Tibial nerve (tissue), 4 donors: Measurements from ENCODE around the gene DNM1. TPM values are rescaled to one million over a fixed set of nuclear protein-coding genes. Genes with fewer than 3 reads are reported as not detected.

Source experiments
- DNase-seq, 2 donors: peaks; one replicate each; pipeline ENCODE4 v3.0.0-alpha.2; 2019; ENCODE audit warnings: low spot score in 2 of 2
- H3K27ac ChIP-seq, 4 donors: fragments of 200-600 bp; sonication (generic) in 3 of 4; one replicate each; pipeline ENCODE4 v1.5.1; 2017 to 2019; ENCODE audit warnings: mild to moderate bottlenecking in 1 of 4
- H3K27me3 ChIP-seq, 2 donors: fragments of 200-600 bp; sonication (generic) in 1 of 2; one replicate each; pipeline versions ENCODE4 v1.5.1 to v1.6.0; 2017 to 2019
- H3K36me3 ChIP-seq, 3 donors: fragments of 200-600 bp; sonication (generic); one replicate each; pipeline ENCODE4 v1.5.1; 2018 to 2019
- H3K4me1 ChIP-seq, 4 donors: fragments of 200-600 bp; sonication (generic) in 3 of 4; one replicate each; pipeline ENCODE4 v1.5.1; 2017 to 2019
- H3K4me3 ChIP-seq, 4 donors: fragments of 200-600 bp; sonication (generic) in 3 of 4; one replicate each; pipeline ENCODE4 v1.5.1; 2017 to 2019; ENCODE audit warnings: mild to moderate bottlenecking in 1 of 4, moderate library complexity in 1 of 4
- H3K9me3 ChIP-seq, 4 donors: fragments of 200-600 bp; sonication (generic) in 3 of 4; one replicate each; pipeline ENCODE4 v1.5.1; 2017 to 2019
- CTCF ChIP-seq, 5 experiments: fragments of 200-600 bp in 3 of 5; fragments of 450-650 bp in 2 of 5; sonication (generic) in 3 of 5; IDR thresholded peaks; one replicate each; pipeline ENCODE4 v1.5.1; 2016 to 2019; ENCODE audit warnings: antibody characterized with exemption in 5 of 5, mild to moderate bottlenecking in 3 of 5, moderate library complexity in 2 of 5
- EP300 ChIP-seq, 2 donors: sonication (generic); formaldehyde crosslinking; IDR thresholded peaks; one replicate each; pipeline ENCODE4 v1.6.1; 2017; ENCODE audit warnings: antibody characterized with exemption in 2 of 2, mild to moderate bottlenecking in 1 of 2
- POLR2A ChIP-seq, 2 donors: fragments of 450-650 bp; IDR thresholded peaks; one replicate each; pipeline ENCODE4 v1.6.1; 2017; ENCODE audit warnings: antibody characterized with exemption in 2 of 2, mild to moderate bottlenecking in 2 of 2, moderate library complexity in 2 of 2
- WGBS, 2 donors: methylation state at CpG; one replicate each; pipeline ENCODE4 v1.1.5; 2018; 5-methylcytosine and 5-hydroxymethylcytosine counted together
- total RNA-seq, 4 donors: library from RNA; depleted of rRNA; stranded (reverse); fragments of >200 nt; gene quantifications; one replicate each; pipeline ENCODE4 v1.1.0, GENCODE V29; 2016

The DNM1 gene
- total RNA-seq, 4 donors from 2014 or later: 19.9 to 50.4 (median 41.4) TPM

GRCh38 chr9:128182893-128183588 lies 20.1 kb upstream of the DNM1 start:
- no peak for TF ChIP-seq CTCF (IDR thresholded peaks at IDR 0.05)
- no peak for TF ChIP-seq EP300 (IDR thresholded peaks at IDR 0.05)
- TF ChIP-seq POLR2A (IDR thresholded peaks at IDR 0.05): no peak
- no peaks in the 10 kb centered on the region for H3K4me1 ChIP-seq
- no peak overlapping the region for H3K27ac ChIP-seq
- H3K9me3 ChIP-seq: peaks cover 0 to 7% (median 0%) of the 10 kb centered on the region in 4 donors
- 87% methylated on average over 12 of the region's 12 CpGs for WGBS, 2 donors
- H3K36me3 ChIP-seq: peaks cover 13 to 88% (median 39%) of the 10 kb centered on the region in 3 donors
- H3K27me3 ChIP-seq: no peaks in the 10 kb centered on the region
- no peak for DNase-seq
- no peak overlapping the region for H3K4me3 ChIP-seq

GRCh38 chr9:128185979-128186965 lies 16.9 kb upstream of the DNM1 start:
- no peaks in the 10 kb centered on the region for H3K27me3 ChIP-seq
- TF ChIP-seq CTCF (IDR thresholded peaks at IDR 0.05) (no peak), POLR2A (IDR thresholded peaks at IDR 0.05) (no peak), EP300 (IDR thresholded peaks at IDR 0.05) (no peak)
- peaks cover 0 to 80% (median 15%) of the 10 kb centered on the region in 3 donors for H3K36me3 ChIP-seq
- peaks cover 0 to 16% (median 8%) of the 10 kb centered on the region in 4 donors for H3K4me1 ChIP-seq
- no peak overlapping the region for H3K27ac ChIP-seq
- no peaks in the 10 kb centered on the region for H3K9me3 ChIP-seq
- 90 to 95% methylated on average over 11 of the region's 11 CpGs for WGBS, 2 donors
- no peak overlapping the region for H3K4me3 ChIP-seq
- no peak for DNase-seq

GRCh38 chr9:128187361-128187760 lies 15.8 kb upstream of the DNM1 start:
- Histone ChIP-seq H3K27me3 (no peaks in the 10 kb centered on the region), H3K4me1 (peaks cover 0 to 23% (median 11%) of the 10 kb centered on the region in 4 donors), H3K9me3 (no peaks in the 10 kb centered on the region), H3K36me3 (peaks cover 0 to 77% (median 15%) of the 10 kb centered on the region in 3 donors), H3K27ac (no peak overlapping the region), H3K4me3 (no peak overlapping the region)
- DNase-seq: no peak
- TF ChIP-seq EP300 (IDR thresholded peaks at IDR 0.05) (no peak), CTCF (IDR thresholded peaks at IDR 0.05) (no peak), POLR2A (IDR thresholded peaks at IDR 0.05) (no peak)
- 82 to 98% methylated on average over 2 of the region's 2 CpGs for WGBS, 2 donors

GRCh38 chr9:128188209-128188608 lies 15.0 kb upstream of the DNM1 start:
- Histone ChIP-seq H3K9me3 (no peaks in the 10 kb centered on the region), H3K4me3 (no peak overlapping the region), H3K27ac (no peak overlapping the region), H3K27me3 (no peaks in the 10 kb centered on the region), H3K36me3 (peaks cover 0 to 69% (median 9%) of the 10 kb centered on the region in 3 donors), H3K4me1 (peaks cover 0 to 32% (median 13%) of the 10 kb centered on the region in 4 donors)
- DNase-seq: no peak
- TF ChIP-seq CTCF (IDR thresholded peaks at IDR 0.05) (no peak), POLR2A (IDR thresholded peaks at IDR 0.05) (no peak), EP300 (IDR thresholded peaks at IDR 0.05) (no peak)
- 57 to 81% methylated on average over 1 of the region's 1 CpG for WGBS, 2 donors
